RWPE2 (cell line): Measurements from ENCODE around the gene GMDS.

ENCODE experiments used
- ATAC-seq: fragments of 200-7000 bp; cut with Tn5 transposase; 3 replicates; pipeline ENCODE4 v1.9.1; 2021; ENCODE audit warnings: low read depth
- DNase-seq: peaks from one replicate; pipeline ENCODE4 v3.0.0-alpha.2; 2020; ENCODE audit warnings: low spot score
- H3K27ac ChIP-seq: fragments of 450-650 bp; 2 replicates; pipeline ENCODE4 v1.5.1; 2017; ENCODE audit warnings: mild to moderate bottlenecking; ENCODE audit not compliant: poor library complexity, severe bottlenecking
- H3K27me3 ChIP-seq: fragments of 250-450 bp; sonication (Bioruptor Pico); 2 replicates; pipeline ENCODE4 v1.5.1; 2021; ENCODE audit warnings: mild to moderate bottlenecking, moderate library complexity; ENCODE audit not compliant: insufficient read depth, poor library complexity, severe bottlenecking
- H3K36me3 ChIP-seq: fragments of 250-450 bp; sonication (Bioruptor Pico); 2 replicates; pipeline ENCODE4 v1.5.1; 2020; ENCODE audit warnings: low read depth, mild to moderate bottlenecking, moderate library complexity
- H3K4me1 ChIP-seq: fragments of 250-450 bp; sonication (Bioruptor Pico); 2 replicates; pipeline ENCODE4 v1.5.1; 2021; ENCODE audit warnings: mild to moderate bottlenecking, moderate library complexity; ENCODE audit not compliant: insufficient read depth, poor library complexity, severe bottlenecking
- H3K4me3 ChIP-seq: fragments of 250-450 bp; sonication (Bioruptor Pico); 2 replicates; pipeline ENCODE4 v1.5.1; 2021; ENCODE audit warnings: mild to moderate bottlenecking, moderate library complexity; ENCODE audit not compliant: severe bottlenecking
- H3K9me3 ChIP-seq: fragments of 250-450 bp; sonication (Bioruptor Pico); 2 replicates; pipeline ENCODE4 v1.5.1; 2021; ENCODE audit warnings: mild to moderate bottlenecking, moderate library complexity; ENCODE audit not compliant: severe bottlenecking
- TF ChIP-seq, protein P1 (sequence below): fragments of 450-650 bp; IDR thresholded peaks from one replicate; pipeline ENCODE4 v1.5.1; 2017; ENCODE audit warnings: mild to moderate bottlenecking, moderate library complexity; ENCODE audit not compliant: poor library complexity, severe bottlenecking

Gene GMDS

DNA sequence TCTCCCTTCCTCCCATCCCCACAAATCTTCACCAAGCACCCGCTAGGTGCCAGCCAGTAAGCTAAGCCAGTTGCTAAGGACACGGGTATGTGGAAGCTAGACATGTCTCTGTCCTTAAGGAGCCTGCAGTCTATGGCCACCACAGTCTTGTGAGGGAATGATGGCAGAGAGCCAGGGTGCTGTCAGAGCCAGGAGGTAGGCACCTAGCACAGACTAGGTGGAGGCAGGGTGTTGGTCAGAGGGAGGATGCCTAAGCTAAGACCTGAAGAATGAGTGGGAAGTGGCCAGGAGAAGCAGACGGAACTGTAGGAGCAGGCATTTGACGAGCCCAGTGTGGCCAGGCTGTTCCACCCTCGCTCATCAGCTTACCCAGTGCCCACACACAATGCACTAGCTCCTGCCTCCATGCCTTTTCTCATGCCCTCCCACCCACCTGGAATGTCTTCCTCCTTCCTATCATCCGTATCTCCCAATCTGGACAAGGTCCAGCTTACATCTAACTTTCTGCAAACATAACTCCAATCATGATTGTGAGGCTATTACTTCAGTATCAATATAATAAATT is 510.1 kb downstream of the GMDS start:
- peaks cover 4% of the 10 kb centered on the region for H3K9me3 ChIP-seq
- TF ChIP-seq, protein P1, sequence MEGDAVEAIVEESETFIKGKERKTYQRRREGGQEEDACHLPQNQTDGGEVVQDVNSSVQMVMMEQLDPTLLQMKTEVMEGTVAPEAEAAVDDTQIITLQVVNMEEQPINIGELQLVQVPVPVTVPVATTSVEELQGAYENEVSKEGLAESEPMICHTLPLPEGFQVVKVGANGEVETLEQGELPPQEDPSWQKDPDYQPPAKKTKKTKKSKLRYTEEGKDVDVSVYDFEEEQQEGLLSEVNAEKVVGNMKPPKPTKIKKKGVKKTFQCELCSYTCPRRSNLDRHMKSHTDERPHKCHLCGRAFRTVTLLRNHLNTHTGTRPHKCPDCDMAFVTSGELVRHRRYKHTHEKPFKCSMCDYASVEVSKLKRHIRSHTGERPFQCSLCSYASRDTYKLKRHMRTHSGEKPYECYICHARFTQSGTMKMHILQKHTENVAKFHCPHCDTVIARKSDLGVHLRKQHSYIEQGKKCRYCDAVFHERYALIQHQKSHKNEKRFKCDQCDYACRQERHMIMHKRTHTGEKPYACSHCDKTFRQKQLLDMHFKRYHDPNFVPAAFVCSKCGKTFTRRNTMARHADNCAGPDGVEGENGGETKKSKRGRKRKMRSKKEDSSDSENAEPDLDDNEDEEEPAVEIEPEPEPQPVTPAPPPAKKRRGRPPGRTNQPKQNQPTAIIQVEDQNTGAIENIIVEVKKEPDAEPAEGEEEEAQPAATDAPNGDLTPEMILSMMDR: no peak
- no peaks in the 10 kb centered on the region for H3K36me3 ChIP-seq
- H3K4me3 ChIP-seq: no peak overlapping the region
- ATAC-seq: no peak; the same call in 2 of the 3 replicates
- H3K4me1 ChIP-seq: no peaks in the 10 kb centered on the region
- H3K27me3 ChIP-seq: no peaks in the 10 kb centered on the region
- no peak overlapping the region for H3K27ac ChIP-seq
- DNase-seq: no peak

DNA sequence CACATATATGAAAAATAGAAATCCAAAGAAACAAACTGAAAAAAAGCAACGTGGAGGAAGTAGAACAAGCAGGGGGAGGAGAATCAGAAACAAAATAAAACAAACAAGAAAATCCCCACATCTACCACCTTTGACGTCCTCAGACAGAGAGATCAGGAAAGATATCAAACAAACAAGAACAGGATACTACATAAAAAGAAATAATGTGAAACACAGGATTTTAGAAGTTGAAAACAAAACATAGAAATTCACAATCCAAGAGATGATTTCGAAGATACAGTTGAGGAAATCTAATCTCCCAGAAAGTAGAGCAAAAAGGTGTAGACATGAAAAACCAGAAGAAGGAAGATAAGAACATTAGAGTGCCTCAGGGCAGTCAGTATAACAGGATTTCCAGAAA is 514.5 kb downstream of the GMDS start:
- TF ChIP-seq, protein P1: no peak
- ATAC-seq (no peak), DNase-seq (no peak)
- peaks cover 11% of the 10 kb centered on the region for H3K4me1 ChIP-seq
- peaks cover 4% of the 10 kb centered on the region for H3K9me3 ChIP-seq
- H3K27ac ChIP-seq: no peak overlapping the region
- no peaks in the 10 kb centered on the region for H3K36me3 ChIP-seq
- no peaks in the 10 kb centered on the region for H3K27me3 ChIP-seq
- no peak overlapping the region for H3K4me3 ChIP-seq

DNA sequence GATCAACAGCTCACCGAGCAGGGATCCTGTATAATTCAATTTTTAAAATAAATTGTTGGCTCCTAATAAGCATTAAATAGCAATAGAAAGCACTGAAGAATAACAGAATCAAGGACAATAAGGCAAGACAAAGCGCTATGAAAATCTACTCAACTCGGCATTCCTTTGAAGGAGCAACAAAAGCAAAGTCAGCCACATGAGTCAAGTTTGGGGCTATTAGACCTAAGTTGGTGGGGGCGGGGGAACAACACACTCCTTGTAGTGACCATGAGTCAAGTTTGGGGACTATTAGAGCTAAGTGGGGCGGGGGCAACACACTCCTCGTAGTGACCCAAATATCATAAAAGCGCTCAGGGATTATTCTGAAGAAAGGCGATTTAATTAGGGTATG is 515.7 kb downstream of the GMDS start:
- Histone ChIP-seq H3K9me3 (peaks cover 4% of the 10 kb centered on the region), H3K27me3 (no peaks in the 10 kb centered on the region), H3K36me3 (no peaks in the 10 kb centered on the region), H3K4me1 (peaks cover 16% of the 10 kb centered on the region), H3K27ac (peak overlapping the region; percentile 11), H3K4me3 (no peak overlapping the region)
- 0 out of 3 replicates have a peak, but pooled peaks have one; percentile 15 for ATAC-seq
- DNase-seq: no peak
- TF ChIP-seq, protein P1: no peak

DNA sequence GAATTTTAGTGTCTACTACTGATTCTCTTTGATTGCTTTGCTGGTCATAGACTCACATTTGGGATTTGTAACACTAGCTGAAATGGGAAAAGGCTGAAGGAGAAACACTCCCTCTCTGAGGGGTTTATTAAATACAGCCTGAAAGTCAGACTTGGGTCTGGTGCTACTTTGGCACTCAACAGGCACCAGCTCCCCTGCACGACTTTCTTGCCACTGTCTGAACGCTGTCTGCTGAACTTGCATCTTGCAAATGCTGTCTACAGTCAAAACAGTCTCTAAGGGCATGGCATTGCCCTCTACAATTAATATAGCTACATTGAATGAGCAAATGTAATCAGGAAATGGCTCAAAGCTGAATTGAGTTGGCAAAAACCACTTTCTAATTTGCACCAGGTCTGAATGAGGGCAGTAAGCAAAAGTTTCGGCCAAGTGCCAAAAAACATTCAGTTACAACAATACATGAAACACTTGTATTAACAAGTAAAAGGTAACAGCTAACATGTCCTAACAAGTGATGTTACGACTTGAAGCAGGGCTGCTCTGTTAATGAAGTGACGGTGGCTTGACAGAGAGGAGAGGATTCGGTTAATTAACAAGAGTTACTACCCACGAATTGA is 516.2 kb downstream of the GMDS start:
- DNase-seq: no peak
- TF ChIP-seq, protein P1: no peak
- Histone ChIP-seq H3K27me3 (no peaks in the 10 kb centered on the region), H3K4me3 (no peak overlapping the region), H3K36me3 (no peaks in the 10 kb centered on the region), H3K4me1 (peaks cover 21% of the 10 kb centered on the region), H3K27ac (peak overlapping the region; percentile 11), H3K9me3 (peaks cover 4% of the 10 kb centered on the region)
- ATAC-seq: peak; percentile 62

DNA sequence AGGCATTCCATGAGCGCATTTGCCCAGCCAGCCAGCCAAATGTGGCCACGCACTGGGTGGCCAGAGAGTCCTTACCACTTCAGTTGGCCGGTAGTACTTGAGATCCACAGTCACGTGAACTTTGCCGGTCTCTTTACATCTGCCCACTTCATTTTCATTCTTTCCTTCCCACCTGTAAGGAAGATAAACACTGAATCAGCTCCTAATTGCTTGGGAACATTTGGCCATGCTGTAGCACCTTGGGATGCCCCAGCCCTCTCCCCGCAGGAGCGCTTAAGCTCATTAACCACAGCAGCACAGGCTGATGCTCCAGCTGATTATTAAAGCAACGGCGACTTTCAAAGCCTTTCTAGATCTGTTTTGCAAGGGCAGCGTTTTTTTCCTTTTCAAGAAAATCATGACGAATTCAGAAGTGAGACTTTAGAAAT is 519.0 kb downstream of the GMDS start:
- peaks cover 4% of the 10 kb centered on the region for H3K9me3 ChIP-seq
- no peaks in the 10 kb centered on the region for H3K36me3 ChIP-seq
- H3K4me3 ChIP-seq: no peak overlapping the region
- DNase-seq (no peak), ATAC-seq (no peak)
- H3K4me1 ChIP-seq: peaks cover 29% of the 10 kb centered on the region
- no peak overlapping the region for H3K27ac ChIP-seq
- TF ChIP-seq, protein P1: no peak
- H3K27me3 ChIP-seq: no peaks in the 10 kb centered on the region
